K562 (cell line): Measurements from ENCODE around the gene DPP4. TPM values are rescaled to one million over a fixed set of nuclear protein-coding genes. Genes with fewer than 3 reads are reported as not detected.

Experiments
- ATAC-seq: fragments of 200-7000 bp; cut with Tn5 transposase; 3 replicates; pipeline ENCODE4 v1.9.1; 2020; ENCODE audit warnings: moderate library complexity
- BruUV-seq: library from RNA; stranded (reverse); fragments of 400-500 nt; replicated peaks from 2 replicates; lab custom pipeline; 2021; lab: Mats Ljungman, UMichigan
- CTCF ChIA-PET: fragments of 300-600 bp; formaldehyde crosslinking; extraction: SDS; loops from one replicate; lab custom pipeline; 2021; ENCODE audit warnings: low intra/inter-chr PET ratio; lab: Yijun Ruan, JAX
- POLR2A ChIA-PET: fragments of 300-600, 350-650 bp; sonication (Branson Sonifier 250); formaldehyde crosslinking; extraction: SDS; loops from one replicate; lab custom pipeline; 2021; ENCODE audit warnings: antibody characterized with exemption, inconsistent platforms; lab: Yijun Ruan, JAX
- DNase-seq, 4 experiments: peaks; one replicate each; pipeline versions ENCODE4 v3.0.0 to v3.0.0-alpha.2; 2011 to 2018; ENCODE audit warnings: low spot score in 3 of 4, mixed read lengths in 3 of 4; ENCODE audit errors: extremely low read depth in 1 of 4
- FAIRE-seq: peaks from 2 replicates; lab custom pipeline; 2011; peaks lifted over from hg19 to GRCh38; lab: Jason Lieb, UNC
- H2AFZ ChIP-seq: 2 replicates; pipeline ENCODE4 v1.6.0; 2011; ENCODE audit warnings: low read depth, low read length, control low read depth, inconsistent platforms
- H3K27ac ChIP-seq: fragments of 200-600 bp; 3 replicates; pipeline ENCODE4 v1.8.0; 2011; ENCODE audit warnings: low read depth, mild to moderate bottlenecking, control low read depth, inconsistent platforms, low read length, moderate library complexity, mixed read lengths; ENCODE audit errors: extremely low read depth
- H3K27me3 ChIP-seq, 2 experiments: fragments of 300-600 bp in 1 of 2; 2 replicates in 1 of 2; 3 replicates in 1 of 2; pipeline versions ENCODE4 v1.6.0 to v1.8.0; 2011; ENCODE audit warnings: inconsistent platforms in 2 of 2, low read length in 2 of 2, mild to moderate bottlenecking in 1 of 2, mixed read lengths in 1 of 2, moderate library complexity in 1 of 2; ENCODE audit not compliant: control insufficient read depth in 2 of 2, insufficient read depth in 2 of 2
- H3K36me3 ChIP-seq: fragments of 300-600 bp; 3 replicates; pipeline ENCODE4 v1.8.0; 2011; ENCODE audit warnings: mild to moderate bottlenecking, low read length, inconsistent platforms; ENCODE audit not compliant: control insufficient read depth, insufficient read depth
- H3K4me1 ChIP-seq, 2 experiments: fragments of 200-600 bp in 1 of 2; replicated peaks in 1 of 2; 2 replicates in 1 of 2; 3 replicates in 1 of 2; pipeline versions ENCODE4 v1.5.1 to v1.8.0; 2011; ENCODE audit warnings: inconsistent platforms in 2 of 2, low read length in 2 of 2, mild to moderate bottlenecking in 1 of 2, mixed read lengths in 1 of 2, moderate library complexity in 1 of 2; ENCODE audit not compliant: control insufficient read depth in 2 of 2, insufficient read depth in 2 of 2
- H3K4me2 ChIP-seq: 2 replicates; pipeline ENCODE4 v1.6.1; 2011; ENCODE audit warnings: low read length, control low read depth, inconsistent platforms, mixed read lengths; ENCODE audit not compliant: insufficient read depth
- H3K4me3 ChIP-seq: fragments of 200-600 bp; sonication (generic), shearing (Covaris generic); 2 replicates; pipeline ENCODE4 v1.5.1; 2016; ENCODE audit warnings: control low read depth, inconsistent platforms
- H3K79me2 ChIP-seq: fragments of 200-600 bp; 3 replicates; pipeline ENCODE4 v1.8.0; 2011; ENCODE audit warnings: low read length, inconsistent platforms; ENCODE audit not compliant: control insufficient read depth, insufficient read depth
- H3K9ac ChIP-seq, 2 experiments: 2 replicates each; pipeline versions ENCODE4 v1.6.0 to v1.6.1; 2011; ENCODE audit warnings: low read depth in 2 of 2, low read length in 2 of 2, control low read depth in 1 of 2, inconsistent platforms in 1 of 2, mild to moderate bottlenecking in 1 of 2, mixed read lengths in 1 of 2; ENCODE audit not compliant: insufficient read depth in 1 of 2
- H3K9me1 ChIP-seq: one replicate; pipeline ENCODE4 v1.6.0; 2011; ENCODE audit warnings: inconsistent platforms, mild to moderate bottlenecking, low read length, moderate library complexity; ENCODE audit not compliant: control insufficient read depth, insufficient read depth
- H3K9me3 ChIP-seq: replicated peaks from 2 replicates; pipeline ENCODE4 v1.5.1; 2011; ENCODE audit warnings: low read depth, low read length, inconsistent platforms; ENCODE audit not compliant: control insufficient read depth, insufficient read depth
- H4K20me1 ChIP-seq: replicated peaks from 2 replicates; pipeline ENCODE4 v1.6.1; 2011; ENCODE audit warnings: low read length, inconsistent platforms, mixed read lengths; ENCODE audit not compliant: control insufficient read depth, insufficient read depth
- ETV5 ChIP-seq: sonication (generic); formaldehyde crosslinking; IDR thresholded peaks from 2 replicates; pipeline ENCODE4 v1.4.0; 2020; ENCODE audit warnings: low read depth, mild to moderate bottlenecking, missing genetic modification reagents
- SMC3 ChIP-seq: conservative IDR thresholded peaks from 2 replicates; pipeline ENCODE4 v1.6.1; 2011; ENCODE audit warnings: low read depth, low read length, improper control_type of control experiment; ENCODE audit not compliant: insufficient read depth
- ZNF280A ChIP-seq: fragments of 450-650 bp; IDR thresholded peaks from 2 replicates; pipeline ENCODE4 v1.6.1; 2018; ENCODE audit warnings: mild to moderate bottlenecking, low read depth; ENCODE audit not compliant: partially characterized antibody
- ZNF384 ChIP-seq: IDR thresholded peaks from 2 replicates; pipeline ENCODE4 v1.6.1; 2012; ENCODE audit warnings: low read depth, low read length, improper control_type of control experiment
- WGBS: fragments of 100-300 bp; shearing (Covaris generic); methylation state at CpG from one replicate; pipeline ENCODE4 v1.1.6; 2016; ENCODE audit warnings: low coverage, mixed read lengths; ENCODE audit not compliant: insufficient coverage; ENCODE audit errors: missing lambda C conversion rate; 5-methylcytosine and 5-hydroxymethylcytosine counted together
- in situ Hi-C: fragments of 300-500 bp; cut with MboI; formaldehyde crosslinking; loops from 4 replicates; pipeline ENCODE4 v1.15.0; 2018; ENCODE audit warnings: inconsistent platforms, mixed read lengths
- intact Hi-C: fragments of 100-400 bp; cut with micrococcal nuclease; formaldehyde crosslinking; loops from 2 replicates; pipeline ENCODE4 v1.14.2; 2022
- polyA plus RNA-seq, 8 experiments: library from polyadenylated mRNA; depleted of rRNA in 4 of 8; stranded (reverse) in 5 of 8; unstranded in 3 of 8; fragments of >200 nt; fragmentation: Nextera tagmentation in 2 of 8; fragmentation: Illumina TruSeq in 1 of 8; extraction: Ambion mirVana in 2 of 8; extraction: Trizol in 1 of 8; gene quantifications; 2 replicates each; pipeline versions ENCODE4 v1.2.1 to v1.2.3, GENCODE V29; 2011 to 2014; ENCODE audit warnings: inconsistent platforms in 1 of 8, missing spikeins in 1 of 8
- total RNA-seq, 7 experiments: library from RNA; depleted of rRNA in 6 of 7; stranded (reverse); fragments of >200 nt in 6 of 7; fragmentation: Illumina TruSeq in 2 of 7; extraction: Trizol in 2 of 7; gene quantifications; 2 replicates each; pipeline versions ENCODE4 v1.2.1 to v1.2.3, GENCODE V29; 2011 to 2021; ENCODE audit warnings: low replicate concordance in 1 of 7

DPP4 gene
- total and polyA plus RNA-seq, 9 of the 15 experiments (the other 6 are each of a cell fraction or from before 2014, with no cell fraction given), result 0.11 TPM; not detected in 8

DNA sequence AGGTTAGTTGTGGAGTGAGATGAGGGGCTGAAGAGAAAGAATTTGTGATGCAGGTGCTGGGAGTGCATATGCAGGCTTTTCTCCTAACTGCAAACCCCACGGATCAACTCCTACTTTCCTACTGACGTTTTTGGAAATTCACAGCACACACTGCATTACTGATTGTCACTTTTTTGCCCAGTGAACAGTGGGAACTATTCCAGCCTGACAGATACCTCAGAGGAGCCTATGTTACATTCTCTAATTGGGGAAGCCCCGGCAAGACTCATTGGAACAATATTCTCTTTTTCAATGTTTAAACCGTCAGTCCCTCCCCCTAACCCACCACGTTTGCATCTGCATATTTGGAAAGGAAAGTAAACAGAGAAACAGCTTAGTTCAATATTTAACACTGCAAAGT lies 126.2 kb downstream of the DPP4 start:
- Histone ChIP-seq H3K4me1 (no peaks in the 10 kb centered on the region), H3K79me2 (no peaks in the 10 kb centered on the region), H2AFZ (no peak overlapping the region), H3K36me3 (no peaks in the 10 kb centered on the region), H3K9me1 (no peaks in the 10 kb centered on the region), H3K4me2 (no peak overlapping the region), H3K4me3 (no peak overlapping the region), H3K9me3 (no peaks in the 10 kb centered on the region; the same call in 1 of the 2 replicates), H3K27me3 (no peaks in the 10 kb centered on the region), H3K9ac (no peak overlapping the region), H3K27ac (no peak overlapping the region), H4K20me1 (no peaks in the 10 kb centered on the region)
- ChIA-PET CTCF (no interaction called here), POLR2A (no interaction called here)
- BruUV-seq, result no TSS peak
- ATAC-seq, result no peak
- under 1% methylated on average over 5 of the region's 5 CpGs for WGBS
- in situ Hi-C loops, result no loop called here
- FAIRE-seq, result no peak
- intact Hi-C loops, result loop anchor here (5.0 to 10.0 kb wide), 3 partner anchors 361 to 1863 kb away; no protein-coding TSS in a partner anchor
- no peak for DNase-seq
- no peak for TF ChIP-seq SMC3
- TF ChIP-seq ZNF384, result no peak
- no peak for TF ChIP-seq ETV5 (CRISPR knock-in tag)
- TF ChIP-seq ZNF280A, result no peak
